22Rv1 (cell line): ENCODE data around the gene ACAP3.

Experiments used
- H3K27ac ChIP-seq: fragments of 450-650 bp; 2 replicates; pipeline ENCODE4 v1.5.1; 2017
- CTCF ChIP-seq: fragments of 450-650 bp; IDR thresholded peaks from 2 replicates; pipeline ENCODE4 v1.5.1; 2017; ENCODE audit warnings: mild to moderate bottlenecking
- ZFX ChIP-seq: fragments of 450-650 bp; IDR thresholded peaks from 2 replicates; pipeline ENCODE4 v1.6.1; 2017; ENCODE audit warnings: antibody characterized with exemption, borderline replicate concordance

The ACAP3 gene

DNA sequence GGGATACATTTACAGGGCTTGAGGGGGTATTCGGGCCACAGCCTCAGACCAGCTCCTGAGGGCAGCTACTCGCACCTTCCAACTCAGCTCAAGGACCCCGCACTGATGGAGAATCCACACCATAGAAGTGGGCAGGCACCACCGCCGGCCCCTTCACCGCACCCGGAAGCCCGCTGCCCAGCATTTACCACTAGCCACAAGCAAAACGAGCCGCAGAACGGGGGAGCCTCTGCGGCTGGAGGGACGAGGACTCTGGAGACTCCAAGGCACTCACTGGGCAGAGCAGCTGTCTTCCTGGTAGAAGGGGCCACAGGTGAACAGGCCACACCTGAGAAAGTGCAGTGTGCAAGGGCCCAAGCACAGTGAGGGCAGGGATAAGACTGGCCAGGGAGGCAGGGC is 39.4 kb downstream of the ACAP3 start:
- H3K27ac ChIP-seq: no peak overlapping the region
- no peak for TF ChIP-seq CTCF
- TF ChIP-seq ZFX: no peak

- no peak overlapping the region for H3K27ac ChIP-seq
- TF ChIP-seq ZFX: no peak
- no peak for TF ChIP-seq CTCF
Measured at GRCh38 chr1:1267488-1268283, 40.0 kb downstream of the ACAP3 start.

- peak; percentile 26 for TF ChIP-seq CTCF
- no peak for TF ChIP-seq ZFX
- no peak overlapping the region for H3K27ac ChIP-seq
Measured at GRCh38 chr1:1264868-1265272, 42.9 kb downstream of the ACAP3 start.

GRCh38 chr1:1264026-1264425 is 43.7 kb downstream of the ACAP3 start:
- no peak overlapping the region for H3K27ac ChIP-seq
- TF ChIP-seq ZFX: no peak
- no peak for TF ChIP-seq CTCF

GRCh38 chr1:1262758-1263157 is 45.0 kb downstream of the ACAP3 start:
- no peak for TF ChIP-seq ZFX
- no peak for TF ChIP-seq CTCF
- no peak overlapping the region for H3K27ac ChIP-seq

DNA sequence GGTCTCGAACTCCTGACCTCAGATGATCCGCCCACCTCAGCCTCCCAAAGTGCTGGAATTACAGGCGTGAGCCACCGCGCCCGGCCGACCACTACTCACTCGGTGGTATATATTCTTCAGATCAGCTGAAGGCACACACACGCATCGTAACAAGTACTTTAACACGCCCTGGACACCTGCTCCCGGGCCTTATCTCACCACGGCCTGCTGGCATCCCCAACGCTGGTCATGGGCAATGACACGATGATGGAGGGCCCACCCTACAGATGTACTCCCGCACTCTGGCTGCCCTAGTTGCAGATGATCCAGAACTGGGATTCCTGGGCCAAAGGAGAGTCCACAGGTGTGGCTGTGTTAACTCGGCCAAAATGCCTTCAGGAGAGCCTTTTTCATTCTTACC is 45.7 kb downstream of the ACAP3 start:
- TF ChIP-seq ZFX (no peak), CTCF (no peak)

GRCh38 chr1:1260843-1261560 is 46.7 kb downstream of the ACAP3 start:
- TF ChIP-seq ZFX (no peak), CTCF (no peak)
- H3K27ac ChIP-seq: no peak overlapping the region

More for the DNA sequence above, 45.7 kb downstream of the ACAP3 start:
- H3K27ac ChIP-seq: no peak overlapping the region
